OCI-LY3 (cell line): ENCODE measurements around the gene CLEC18C.
"Not testable (repeated sequence)": the region's sequence is repeated elsewhere in the genome, so short reads cannot be mapped to it uniquely, and the experiment has no call there.

Experiments used
- EZH2phosphoT487 ChIP-seq: fragments of 200-600 bp; shearing (Covaris generic); IDR thresholded peaks from 2 replicates; pipeline ENCODE4 v1.6.1; 2018; ENCODE audit warnings: antibody characterized with exemption, mixed run types, low read depth
- TF ChIP-seq, protein P1 (sequence below): fragments of 200-600, 300-600 bp; sonication (generic); IDR thresholded peaks from 2 replicates; pipeline ENCODE4 v1.5.1; 2014; ENCODE audit warnings: antibody characterized with exemption, low read length, low read depth

DNA sequence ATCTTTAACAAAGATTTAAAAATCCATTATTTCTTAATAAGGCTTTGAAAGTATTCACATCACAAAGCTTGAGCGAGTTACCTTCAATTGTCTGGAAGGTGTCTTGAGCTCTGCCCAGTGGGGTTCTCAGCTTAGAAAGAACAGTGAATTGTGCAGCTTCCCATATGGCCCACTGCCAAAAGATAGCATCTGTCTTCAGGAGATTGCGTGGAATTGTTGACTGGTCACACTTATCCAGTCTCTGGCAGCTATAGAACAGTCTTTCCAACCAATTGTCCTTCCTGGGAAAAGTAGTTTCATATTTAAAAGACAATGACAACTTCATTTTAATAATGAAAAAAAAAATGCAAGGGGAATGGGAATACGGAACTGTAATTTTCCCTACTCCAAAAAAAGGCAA lies 58.2 kb downstream of the CLEC18C start:
- TF ChIP-seq, protein P1, sequence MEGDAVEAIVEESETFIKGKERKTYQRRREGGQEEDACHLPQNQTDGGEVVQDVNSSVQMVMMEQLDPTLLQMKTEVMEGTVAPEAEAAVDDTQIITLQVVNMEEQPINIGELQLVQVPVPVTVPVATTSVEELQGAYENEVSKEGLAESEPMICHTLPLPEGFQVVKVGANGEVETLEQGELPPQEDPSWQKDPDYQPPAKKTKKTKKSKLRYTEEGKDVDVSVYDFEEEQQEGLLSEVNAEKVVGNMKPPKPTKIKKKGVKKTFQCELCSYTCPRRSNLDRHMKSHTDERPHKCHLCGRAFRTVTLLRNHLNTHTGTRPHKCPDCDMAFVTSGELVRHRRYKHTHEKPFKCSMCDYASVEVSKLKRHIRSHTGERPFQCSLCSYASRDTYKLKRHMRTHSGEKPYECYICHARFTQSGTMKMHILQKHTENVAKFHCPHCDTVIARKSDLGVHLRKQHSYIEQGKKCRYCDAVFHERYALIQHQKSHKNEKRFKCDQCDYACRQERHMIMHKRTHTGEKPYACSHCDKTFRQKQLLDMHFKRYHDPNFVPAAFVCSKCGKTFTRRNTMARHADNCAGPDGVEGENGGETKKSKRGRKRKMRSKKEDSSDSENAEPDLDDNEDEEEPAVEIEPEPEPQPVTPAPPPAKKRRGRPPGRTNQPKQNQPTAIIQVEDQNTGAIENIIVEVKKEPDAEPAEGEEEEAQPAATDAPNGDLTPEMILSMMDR, result not testable (repeated sequence)
- not testable (repeated sequence) for TF ChIP-seq EZH2phosphoT487
